SK-N-SH (cell line): ENCODE data around the gene C1RL.

ENCODE experiments used
- CTCF ChIP-seq: fragments of 200-600 bp; sonication (generic); IDR thresholded peaks from 2 replicates; pipeline ENCODE4 v1.6.1; 2017; ENCODE audit warnings: antibody characterized with exemption, mild to moderate bottlenecking, moderate library complexity
- ELF1 ChIP-seq: IDR thresholded peaks from 2 replicates; pipeline ENCODE4 v1.4.0; 2012
- EP300 ChIP-seq, 2 experiments: IDR thresholded peaks; 2 replicates each; pipeline versions ENCODE4 v1.4.0 to v1.6.1; 2012; ENCODE audit warnings: borderline replicate concordance in 1 of 2, low read depth in 1 of 2, low read length in 1 of 2
- RCOR1 ChIP-seq: fragments of 150-350 bp; IDR thresholded peaks from 2 replicates; pipeline ENCODE4 v1.6.1; 2017; ENCODE audit warnings: antibody characterized with exemption, low read length
- REST ChIP-seq: IDR thresholded peaks from 2 replicates; pipeline ENCODE4 v1.6.1; 2012; ENCODE audit warnings: mild to moderate bottlenecking, low read depth, low read length, moderate library complexity

GRCh38 chr12:7146906-7147305, 37.9 kb upstream of the C1RL start:
- TF ChIP-seq ELF1 (no peak), CTCF (no peak), RCOR1 (no peak), EP300 (IDR thresholded peaks at IDR 0.05; ENCODE audit: borderline replicate concordance in 1 of 2, low read depth in 1 of 2, low read length in 1 of 2) (no peak), REST (no peak)
